ENCODE results near the gene HS3ST4. TPM values are rescaled to one million over a fixed set of nuclear protein-coding genes. Genes with fewer than 3 reads are reported as not detected.

Gene HS3ST4
- total and polyA plus RNA-seq, 10 of the 15 experiments (the other 5 are each of a cell fraction or from before 2014, with no cell fraction given) = 0.05 TPM; not detected in 9

DNA sequence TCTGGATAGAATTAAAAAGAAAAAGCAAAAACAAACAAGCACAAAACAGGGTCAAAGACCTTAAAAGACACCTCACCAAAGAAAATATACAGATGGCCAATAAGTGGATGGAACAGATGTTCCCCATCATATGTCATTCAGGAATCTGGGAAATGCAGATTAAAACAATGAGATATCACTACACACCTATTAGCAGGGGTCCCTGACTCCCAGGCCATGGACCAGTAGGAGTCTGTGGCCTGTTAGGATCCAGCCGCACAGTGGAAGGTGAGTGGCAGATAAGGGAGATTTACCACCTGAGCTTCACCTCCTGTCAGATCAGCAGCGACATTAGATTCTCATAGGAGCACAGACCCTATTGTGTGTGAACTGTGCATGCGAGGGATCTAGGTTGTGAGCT, 167.9 kb downstream of the HS3ST4 start:
- no peak overlapping the region for H3K9ac ChIP-seq (ENCODE audit: control insufficient read depth, insufficient read depth, low read length)
- no peaks in the 10 kb centered on the region for H3K36me3 ChIP-seq (ENCODE audit: control insufficient read depth in 2 of 2, insufficient read depth in 2 of 2, low read length in 1 of 2)
- no peak overlapping the region for H3K27ac ChIP-seq (ENCODE audit: control insufficient read depth, insufficient read depth)
- ATAC-seq (no peak), DNase-seq (ENCODE audit: low read depth, low spot score) (no peak), FAIRE-seq (no peak)
- H3K79me2 ChIP-seq (ENCODE audit: control insufficient read depth, insufficient read depth, low read length) = no peaks in the 10 kb centered on the region
- POLR2A ChIA-PET = no interaction called here
- WGBS (ENCODE audit: insufficient coverage, insufficient replicate concordance, low lambda C conversion rate, missing lambda C conversion rate) = 22% methylated on average over 3 of the region's 3 CpGs
- RAD21 ChIA-PET (ENCODE audit: unreplicated experiment) = no interaction called here
- intact Hi-C loops (cut with micrococcal nuclease; ENCODE audit: unreplicated experiment) = no loop called here
- TF ChIP-seq, protein P1, sequence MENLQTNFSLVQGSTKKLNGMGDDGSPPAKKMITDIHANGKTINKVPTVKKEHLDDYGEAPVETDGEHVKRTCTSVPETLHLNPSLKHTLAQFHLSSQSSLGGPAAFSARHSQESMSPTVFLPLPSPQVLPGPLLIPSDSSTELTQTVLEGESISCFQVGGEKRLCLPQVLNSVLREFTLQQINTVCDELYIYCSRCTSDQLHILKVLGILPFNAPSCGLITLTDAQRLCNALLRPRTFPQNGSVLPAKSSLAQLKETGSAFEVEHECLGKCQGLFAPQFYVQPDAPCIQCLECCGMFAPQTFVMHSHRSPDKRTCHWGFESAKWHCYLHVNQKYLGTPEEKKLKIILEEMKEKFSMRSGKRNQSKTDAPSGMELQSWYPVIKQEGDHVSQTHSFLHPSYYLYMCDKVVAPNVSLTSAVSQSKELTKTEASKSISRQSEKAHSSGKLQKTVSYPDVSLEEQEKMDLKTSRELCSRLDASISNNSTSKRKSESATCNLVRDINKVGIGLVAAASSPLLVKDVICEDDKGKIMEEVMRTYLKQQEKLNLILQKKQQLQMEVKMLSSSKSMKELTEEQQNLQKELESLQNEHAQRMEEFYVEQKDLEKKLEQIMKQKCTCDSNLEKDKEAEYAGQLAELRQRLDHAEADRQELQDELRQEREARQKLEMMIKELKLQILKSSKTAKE (IDR thresholded peaks at IDR 0.05; ENCODE audit: low read depth, poor library complexity, severe bottlenecking) = no peak
- no peak for TF ChIP-seq POLR2AphosphoS2 (IDR thresholded peaks at IDR 0.05; ENCODE audit: low read depth, low read length)
- TF ChIP-seq, protein P2, sequence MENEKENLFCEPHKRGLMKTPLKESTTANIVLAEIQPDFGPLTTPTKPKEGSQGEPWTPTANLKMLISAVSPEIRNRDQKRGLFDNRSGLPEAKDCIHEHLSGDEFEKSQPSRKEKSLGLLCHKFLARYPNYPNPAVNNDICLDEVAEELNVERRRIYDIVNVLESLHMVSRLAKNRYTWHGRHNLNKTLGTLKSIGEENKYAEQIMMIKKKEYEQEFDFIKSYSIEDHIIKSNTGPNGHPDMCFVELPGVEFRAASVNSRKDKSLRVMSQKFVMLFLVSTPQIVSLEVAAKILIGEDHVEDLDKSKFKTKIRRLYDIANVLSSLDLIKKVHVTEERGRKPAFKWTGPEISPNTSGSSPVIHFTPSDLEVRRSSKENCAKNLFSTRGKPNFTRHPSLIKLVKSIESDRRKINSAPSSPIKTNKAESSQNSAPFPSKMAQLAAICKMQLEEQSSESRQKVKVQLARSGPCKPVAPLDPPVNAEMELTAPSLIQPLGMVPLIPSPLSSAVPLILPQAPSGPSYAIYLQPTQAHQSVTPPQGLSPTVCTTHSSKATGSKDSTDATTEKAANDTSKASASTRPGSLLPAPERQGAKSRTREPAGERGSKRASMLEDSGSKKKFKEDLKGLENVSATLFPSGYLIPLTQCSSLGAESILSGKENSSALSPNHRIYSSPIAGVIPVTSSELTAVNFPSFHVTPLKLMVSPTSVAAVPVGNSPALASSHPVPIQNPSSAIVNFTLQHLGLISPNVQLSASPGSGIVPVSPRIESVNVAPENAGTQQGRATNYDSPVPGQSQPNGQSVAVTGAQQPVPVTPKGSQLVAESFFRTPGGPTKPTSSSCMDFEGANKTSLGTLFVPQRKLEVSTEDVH (IDR thresholded peaks at IDR 0.05; ENCODE audit: low read depth, partially characterized antibody) = no peak
- TF ChIP-seq, protein P3, sequence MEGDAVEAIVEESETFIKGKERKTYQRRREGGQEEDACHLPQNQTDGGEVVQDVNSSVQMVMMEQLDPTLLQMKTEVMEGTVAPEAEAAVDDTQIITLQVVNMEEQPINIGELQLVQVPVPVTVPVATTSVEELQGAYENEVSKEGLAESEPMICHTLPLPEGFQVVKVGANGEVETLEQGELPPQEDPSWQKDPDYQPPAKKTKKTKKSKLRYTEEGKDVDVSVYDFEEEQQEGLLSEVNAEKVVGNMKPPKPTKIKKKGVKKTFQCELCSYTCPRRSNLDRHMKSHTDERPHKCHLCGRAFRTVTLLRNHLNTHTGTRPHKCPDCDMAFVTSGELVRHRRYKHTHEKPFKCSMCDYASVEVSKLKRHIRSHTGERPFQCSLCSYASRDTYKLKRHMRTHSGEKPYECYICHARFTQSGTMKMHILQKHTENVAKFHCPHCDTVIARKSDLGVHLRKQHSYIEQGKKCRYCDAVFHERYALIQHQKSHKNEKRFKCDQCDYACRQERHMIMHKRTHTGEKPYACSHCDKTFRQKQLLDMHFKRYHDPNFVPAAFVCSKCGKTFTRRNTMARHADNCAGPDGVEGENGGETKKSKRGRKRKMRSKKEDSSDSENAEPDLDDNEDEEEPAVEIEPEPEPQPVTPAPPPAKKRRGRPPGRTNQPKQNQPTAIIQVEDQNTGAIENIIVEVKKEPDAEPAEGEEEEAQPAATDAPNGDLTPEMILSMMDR (IDR thresholded peaks at IDR 0.05 in 2 of 3, conservative IDR thresholded peaks at IDR 0.05 in 1 of 3; ENCODE audit: control insufficient read depth in 2 of 3, extremely low read depth in 1 of 3, insufficient read depth in 1 of 3, low read depth in 3 of 3, low read length in 3 of 3) = no peak
- no peak for TF ChIP-seq ESRRA (IDR thresholded peaks at IDR 0.05; ENCODE audit: low read length)
- no peak for TF ChIP-seq BRCA1 (IDR thresholded peaks at IDR 0.05; ENCODE audit: low read depth, low read length)
- TF ChIP-seq CHD4 (IDR thresholded peaks at IDR 0.05) = no peak
- no peak for TF ChIP-seq ZNF274 (IDR thresholded peaks at IDR 0.05; ENCODE audit: insufficient read depth, insufficient read length)
- TF ChIP-seq KDM1A (IDR thresholded peaks at IDR 0.05; ENCODE audit: borderline replicate concordance) = no peak
- no peak for TF ChIP-seq MXI1 (IDR thresholded peaks at IDR 0.05; ENCODE audit: low read depth, low read length)
- no peak for TF ChIP-seq CHD1 (IDR thresholded peaks at IDR 0.05; ENCODE audit: low read depth, low read length)
- TF ChIP-seq EP300 (IDR thresholded peaks at IDR 0.05; ENCODE audit: borderline replicate concordance in 1 of 2, control insufficient read depth in 1 of 2, low read depth in 2 of 2, low read length in 2 of 2) = no peak
- TF ChIP-seq NFYB (IDR thresholded peaks at IDR 0.05; ENCODE audit: insufficient read depth, low read depth, low read length) = no peak
- no peak for TF ChIP-seq HDAC6 (IDR thresholded peaks at IDR 0.05; ENCODE audit: unreplicated experiment)
- no peak for TF ChIP-seq NR2C1 (IDR thresholded peaks at IDR 0.05)
- TF ChIP-seq MEF2A (IDR thresholded peaks at IDR 0.05; ENCODE audit: insufficient read depth, low read depth, low read length) = no peak
- H3K9me3 ChIP-seq (replicated peaks; ENCODE audit: control insufficient read depth, insufficient read depth, low read length) = no peaks in the 10 kb centered on the region
- SMC1A ChIA-PET (ENCODE audit: uncharacterized antibody, unreplicated experiment) = interaction anchor here (0.7 kb wide), 1 partner anchor 426 kb away, joined by 3 read pairs; no protein-coding TSS in a partner anchor
- no peak overlapping the region for H3K4me2 ChIP-seq (ENCODE audit: control insufficient read depth, insufficient read depth)
- BruUV-seq (replicated peaks) = no TSS peak
- in situ Hi-C loops (cut with MboI) = no loop called here
- no peaks in the 10 kb centered on the region for H3K27me3 ChIP-seq (replicated peaks in 1 of 2; ENCODE audit: control insufficient read depth in 2 of 2, insufficient read depth in 2 of 2, low read length in 1 of 2)
- CTCF ChIA-PET = no interaction called here
- no peaks in the 10 kb centered on the region for H3K4me1 ChIP-seq (ENCODE audit: control insufficient read depth, insufficient read depth, low read length)
- no peak overlapping the region for H3K4me3 ChIP-seq
- no peaks in the 10 kb centered on the region for H4K20me1 ChIP-seq (ENCODE audit: control insufficient read depth, insufficient read depth)
- H2AFZ ChIP-seq (ENCODE audit: control insufficient read depth, low read depth, low read length) = no peak overlapping the region

Data from GM12878 (cell line).